Urinary bladder (tissue), 4 donors: ENCODE results near the gene TFE3. TPM values are rescaled to one million over a fixed set of nuclear protein-coding genes. Genes with fewer than 3 reads are reported as not detected.

ENCODE experiments used
- DNase-seq: peaks from one replicate; pipeline ENCODE4 v3.0.0-alpha.2; 2015; ENCODE audit errors: extremely low spot score
- H3K27ac ChIP-seq: one replicate; pipeline ENCODE4 v1.5.1; 2013; ENCODE audit warnings: low read depth, mild to moderate bottlenecking, moderate library complexity
- H3K36me3 ChIP-seq: one replicate; pipeline ENCODE4 v1.6.1; 2013; ENCODE audit warnings: mild to moderate bottlenecking, moderate library complexity; ENCODE audit not compliant: insufficient read depth
- H3K4me1 ChIP-seq: one replicate; pipeline ENCODE4 v1.6.1; 2013; ENCODE audit warnings: mild to moderate bottlenecking, moderate library complexity; ENCODE audit not compliant: insufficient read depth
- H3K4me3 ChIP-seq: one replicate; pipeline ENCODE4 v1.5.1; 2013; ENCODE audit warnings: low read depth, low read length
- WGBS: extraction: QIAGEN DNeasy Blood & Tissue Kit; methylation state at CpG from one replicate; pipeline ENCODE4 v1.1.7; 2013; 5-methylcytosine and 5-hydroxymethylcytosine counted together
- polyA plus RNA-seq: library from polyadenylated mRNA; stranded (reverse); fragments of 200-250 nt; gene quantifications from one replicate; pipeline ENCODE4 v1.2.3, GENCODE V29; 2013
- total RNA-seq: library from RNA; depleted of rRNA; stranded (reverse); fragments of >200 nt; gene quantifications from one replicate; pipeline ENCODE4 v1.2.3, GENCODE V29; 2014
- donor health status: healthy with polysubstance abuse.
- donor health status: healthy.

The TFE3 gene, protein sequence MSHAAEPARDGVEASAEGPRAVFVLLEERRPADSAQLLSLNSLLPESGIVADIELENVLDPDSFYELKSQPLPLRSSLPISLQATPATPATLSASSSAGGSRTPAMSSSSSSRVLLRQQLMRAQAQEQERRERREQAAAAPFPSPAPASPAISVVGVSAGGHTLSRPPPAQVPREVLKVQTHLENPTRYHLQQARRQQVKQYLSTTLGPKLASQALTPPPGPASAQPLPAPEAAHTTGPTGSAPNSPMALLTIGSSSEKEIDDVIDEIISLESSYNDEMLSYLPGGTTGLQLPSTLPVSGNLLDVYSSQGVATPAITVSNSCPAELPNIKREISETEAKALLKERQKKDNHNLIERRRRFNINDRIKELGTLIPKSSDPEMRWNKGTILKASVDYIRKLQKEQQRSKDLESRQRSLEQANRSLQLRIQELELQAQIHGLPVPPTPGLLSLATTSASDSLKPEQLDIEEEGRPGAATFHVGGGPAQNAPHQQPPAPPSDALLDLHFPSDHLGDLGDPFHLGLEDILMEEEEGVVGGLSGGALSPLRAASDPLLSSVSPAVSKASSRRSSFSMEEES
- total RNA-seq (11.7 TPM), polyA plus RNA-seq (63.5 TPM)

GRCh38 chrX:49043220-49043986 is at the start of gene TFE3:
TSS of gene TFE3 (minus strand) at chrX:49043357. CDS start at chrX:49043226, 131 bp downstream.
- DNase-seq: peak; percentile 96
- H3K4me1 ChIP-seq: peaks cover 2% of the 10 kb centered on the region
- WGBS: under 1% methylated on average over 60 of the region's 67 CpGs
- no peaks in the 10 kb centered on the region for H3K36me3 ChIP-seq
- H3K4me3 ChIP-seq: peak within 1 kb of the TSS; percentile 89
- H3K27ac ChIP-seq: peak within 1 kb of the TSS; percentile 99

GRCh38 chrX:49089553-49089952 is 46.4 kb upstream of the TFE3 start:
- DNase-seq: no peak
- H3K27ac ChIP-seq: no peak overlapping the region
- no peaks in the 10 kb centered on the region for H3K4me1 ChIP-seq
- WGBS: 77% methylated on average over 4 of the region's 4 CpGs
- H3K4me3 ChIP-seq: no peak overlapping the region
- no peaks in the 10 kb centered on the region for H3K36me3 ChIP-seq

GRCh38 chrX:49082271-49082871 is 39.2 kb upstream of the TFE3 start:
- Histone ChIP-seq H3K36me3 (peaks cover 2% of the 10 kb centered on the region), H3K4me3 (no peak overlapping the region), H3K27ac (no peak overlapping the region), H3K4me1 (no peaks in the 10 kb centered on the region)
- WGBS: 67% methylated on average over 4 of the region's 4 CpGs
- no peak for DNase-seq

GRCh38 chrX:49079489-49080428 is 36.6 kb upstream of the TFE3 start, which contains the start of gene WDR45:
TSS of gene WDR45 (minus strand) at chrX:49079887. CDS start at chrX:49078095, 1,792 bp downstream.
- H3K36me3 ChIP-seq: peaks cover 6% of the 10 kb centered on the region
- peak within 1 kb of the TSS; percentile 93 for H3K27ac ChIP-seq
- no peak for DNase-seq
- H3K4me3 ChIP-seq: peak within 1 kb of the TSS; percentile 75
- WGBS: under 1% methylated on average over 55 of the region's 55 CpGs
- no peaks in the 10 kb centered on the region for H3K4me1 ChIP-seq

- DNase-seq: no peak
- no peak overlapping the region for H3K4me3 ChIP-seq
- H3K27ac ChIP-seq: no peak overlapping the region
- 80% methylated on average over 5 of the region's 5 CpGs for WGBS
- peaks cover 6% of the 10 kb centered on the region for H3K36me3 ChIP-seq
- no peaks in the 10 kb centered on the region for H3K4me1 ChIP-seq
Observed at GRCh38 chrX:49077941-49078340, 34.8 kb upstream of the TFE3 start.

- Histone ChIP-seq H3K4me3 (no peak overlapping the region), H3K4me1 (peaks cover 1% of the 10 kb centered on the region), H3K27ac (no peak overlapping the region), H3K36me3 (peaks cover 6% of the 10 kb centered on the region)
- no peak for DNase-seq
- WGBS: 87% methylated on average over 13 of the region's 13 CpGs
Observed at GRCh38 chrX:49075347-49075746, 32.2 kb upstream of the TFE3 start.

DNA sequence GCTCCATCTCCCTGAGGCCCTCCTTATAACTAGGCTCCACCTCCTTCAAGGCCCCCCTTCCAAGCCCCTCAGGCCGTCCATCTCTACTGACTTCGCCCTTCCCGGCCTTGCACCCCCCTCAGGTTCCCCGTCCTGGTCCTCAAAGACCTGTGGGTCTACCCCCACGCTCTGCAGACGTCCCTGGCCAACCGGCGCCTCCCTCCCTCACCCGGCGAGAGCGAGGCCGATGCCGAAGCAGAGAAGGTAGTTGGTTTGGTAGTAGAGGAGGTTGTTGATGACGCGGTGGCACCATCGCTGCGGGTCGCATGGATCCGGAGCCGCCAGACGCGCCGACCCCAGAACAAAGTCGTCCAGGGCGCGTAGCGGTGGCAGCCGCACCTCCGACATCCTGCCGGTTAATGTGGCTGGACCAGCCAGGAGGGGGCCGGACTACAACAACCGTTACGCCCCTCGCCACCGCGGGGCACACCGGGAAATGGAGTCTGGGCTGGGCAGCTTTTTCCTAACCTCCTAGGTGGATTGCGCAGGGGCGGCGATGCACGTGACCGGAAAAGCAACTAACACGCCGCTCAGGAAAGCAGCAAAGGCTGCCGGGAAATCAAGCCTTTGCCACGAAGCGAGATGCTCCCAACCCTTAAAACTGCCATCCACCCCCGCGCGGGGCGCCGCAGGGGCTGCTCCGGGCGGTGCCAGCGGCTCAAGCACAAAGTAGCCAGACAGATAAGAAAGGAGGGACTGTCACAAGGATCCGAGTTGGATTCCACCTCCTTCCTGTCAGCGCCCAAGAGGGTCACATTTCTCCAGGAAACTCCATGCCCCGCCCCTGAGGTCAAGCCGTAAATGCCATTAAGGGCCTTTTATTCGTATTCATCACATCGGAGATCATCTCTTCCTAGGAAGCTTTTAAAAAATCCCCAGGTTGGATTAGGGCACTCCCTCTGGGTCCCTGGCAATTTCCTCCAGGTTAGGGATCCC is 30.7 kb upstream of the TFE3 start, which contains the start of gene PRAF2:
PRAF2 (minus strand) TSS at position 402 of the 975 bp plus-strand sequence; CDS start at position 387, 15 bp downstream.
- Histone ChIP-seq H3K27ac (peak within 1 kb of the TSS; percentile 62), H3K4me3 (peak within 1 kb of the TSS; percentile 46), H3K36me3 (peaks cover 6% of the 10 kb centered on the region), H3K4me1 (peaks cover 1% of the 10 kb centered on the region)
- WGBS: under 1% methylated on average over 61 of the region's 61 CpGs
- DNase-seq: peak; percentile 83

DNA sequence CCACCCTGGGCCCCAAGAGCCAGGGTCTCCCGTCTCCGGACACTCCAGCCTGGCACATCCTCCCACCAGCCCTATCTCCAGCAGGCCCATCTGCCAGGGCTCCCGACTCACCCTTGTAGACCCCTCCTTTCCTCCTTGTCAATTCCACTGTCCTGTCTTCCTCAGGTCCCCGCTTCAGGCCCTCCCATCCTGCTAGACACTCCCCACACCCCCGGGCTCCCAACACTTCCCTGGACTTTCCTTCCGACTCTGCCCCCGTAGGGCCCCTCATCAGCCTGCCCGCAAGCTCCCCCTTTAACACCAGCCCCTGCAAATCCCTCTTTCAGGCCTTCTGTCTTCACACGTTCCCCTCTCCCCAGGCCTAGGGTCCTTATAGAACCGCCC is 29.5 kb upstream of the TFE3 start:
- 15% methylated on average over 10 of the region's 10 CpGs for WGBS
- H3K27ac ChIP-seq: peak overlapping the region; percentile 55
- H3K36me3 ChIP-seq: peaks cover 6% of the 10 kb centered on the region
- DNase-seq: no peak
- H3K4me1 ChIP-seq: peaks cover 1% of the 10 kb centered on the region
- H3K4me3 ChIP-seq: peak overlapping the region; percentile 46

- Histone ChIP-seq H3K36me3 (peaks cover 3% of the 10 kb centered on the region), H3K4me1 (peaks cover 1% of the 10 kb centered on the region), H3K4me3 (peak overlapping the region; percentile 46), H3K27ac (peak overlapping the region; percentile 55)
- DNase-seq: peak; percentile 43
- 16% methylated on average over 63 of the region's 63 CpGs for WGBS
Observed at GRCh38 chrX:49071877-49072711, 28.9 kb upstream of the TFE3 start.

DNA sequence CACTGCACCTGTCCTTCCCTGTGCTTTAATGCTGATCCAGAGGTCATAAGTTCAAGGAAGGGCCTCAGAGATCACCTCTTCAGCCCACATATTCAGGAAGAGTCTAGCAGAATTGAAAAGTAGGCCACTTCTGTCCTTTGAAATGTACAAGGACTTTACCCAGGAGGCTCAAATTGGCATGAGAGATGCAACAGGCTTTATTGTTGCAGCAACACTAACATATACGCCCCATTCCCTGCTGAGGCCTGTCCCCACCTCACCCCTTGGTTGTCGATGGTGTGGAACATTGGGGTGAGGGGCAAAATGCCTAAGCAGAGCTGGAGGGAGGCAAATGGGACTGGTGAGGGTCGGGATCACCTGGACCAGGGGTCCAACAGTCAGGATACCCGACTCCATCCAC is 27.8 kb upstream of the TFE3 start:
- Histone ChIP-seq H3K4me3 (no peak overlapping the region), H3K27ac (no peak overlapping the region), H3K4me1 (peaks cover 1% of the 10 kb centered on the region), H3K36me3 (peaks cover 3% of the 10 kb centered on the region)
- no peak for DNase-seq
- WGBS: 91% methylated on average over 4 of the region's 4 CpGs

GRCh38 chrX:49069038-49069437 is 25.9 kb upstream of the TFE3 start:
- peaks cover 1% of the 10 kb centered on the region for H3K4me1 ChIP-seq
- no peak overlapping the region for H3K4me3 ChIP-seq
- WGBS: 85% methylated on average over 11 of the region's 11 CpGs
- no peak overlapping the region for H3K27ac ChIP-seq
- DNase-seq: no peak
- H3K36me3 ChIP-seq: peaks cover 4% of the 10 kb centered on the region
